ENCODE measurements around the gene ARHGAP42. TPM values are rescaled to one million over a fixed set of nuclear protein-coding genes. Genes with fewer than 3 reads are reported as not detected.

The ARHGAP42 gene
- polyA plus RNA-seq, 4 donors: 25.2 to 34.5 (median 30.0) TPM

GRCh38 chr11:100948936-100949335 is 261.8 kb downstream of the ARHGAP42 start:
- no peak for DNase-seq (ENCODE audit: low read depth in 4 of 4, low spot score in 3 of 4)

GRCh38 chr11:100949443-100949842 is 262.4 kb downstream of the ARHGAP42 start:
- DNase-seq (ENCODE audit: low read depth in 4 of 4, low spot score in 3 of 4): no peak

GRCh38 chr11:100955318-100955717 is 268.2 kb downstream of the ARHGAP42 start:
- DNase-seq (ENCODE audit: low read depth in 4 of 4, low spot score in 3 of 4): no peak

GRCh38 chr11:100956351-100956750 is 269.3 kb downstream of the ARHGAP42 start:
- DNase-seq (ENCODE audit: low read depth in 4 of 4, low spot score in 3 of 4): no peak

GRCh38 chr11:100957499-100957898 is 270.4 kb downstream of the ARHGAP42 start:
- DNase-seq (ENCODE audit: low read depth in 4 of 4, low spot score in 3 of 4): no peak

GRCh38 chr11:100961633-100962032 is 274.5 kb downstream of the ARHGAP42 start:
- DNase-seq (ENCODE audit: low read depth in 4 of 4, low spot score in 3 of 4): no peak

GRCh38 chr11:100963375-100963774 is 276.3 kb downstream of the ARHGAP42 start:
- DNase-seq (ENCODE audit: low read depth in 4 of 4, low spot score in 3 of 4): no peak

GRCh38 chr11:100964435-100964834 is 277.3 kb downstream of the ARHGAP42 start:
- no peak for DNase-seq (ENCODE audit: low read depth in 4 of 4, low spot score in 3 of 4)

GRCh38 chr11:100965346-100965745 is 278.3 kb downstream of the ARHGAP42 start:
- DNase-seq (ENCODE audit: low read depth in 4 of 4, low spot score in 3 of 4): no peak

- DNase-seq (ENCODE audit: low read depth in 4 of 4, low spot score in 3 of 4): no peak
Observed at GRCh38 chr11:100966366-100966765, 279.3 kb downstream of the ARHGAP42 start.

- no peak for DNase-seq (ENCODE audit: low read depth in 4 of 4, low spot score in 3 of 4)
Observed at GRCh38 chr11:100969008-100969407, 281.9 kb downstream of the ARHGAP42 start.

GRCh38 chr11:100970283-100971164 is 283.4 kb downstream of the ARHGAP42 start:
- no peak for DNase-seq (ENCODE audit: low read depth in 4 of 4, low spot score in 3 of 4)

- DNase-seq (ENCODE audit: low read depth in 4 of 4, low spot score in 3 of 4): no peak
Observed at GRCh38 chr11:100972046-100972445, 285.0 kb downstream of the ARHGAP42 start.

- DNase-seq (ENCODE audit: low read depth in 4 of 4, low spot score in 3 of 4): no peak
Observed at GRCh38 chr11:100978442-100978841, 291.4 kb downstream of the ARHGAP42 start.

- DNase-seq (ENCODE audit: low read depth in 4 of 4, low spot score in 3 of 4): no peak
Observed at GRCh38 chr11:100978939-100979338, 291.9 kb downstream of the ARHGAP42 start.

- peak in 2 of 4 donors; percentile 5 for DNase-seq (ENCODE audit: low read depth in 4 of 4, low spot score in 3 of 4)
Observed at GRCh38 chr11:100980156-100980555, 293.1 kb downstream of the ARHGAP42 start.

GRCh38 chr11:100981196-100981824 is 294.2 kb downstream of the ARHGAP42 start:
- DNase-seq (ENCODE audit: low read depth in 4 of 4, low spot score in 3 of 4): no peak

GRCh38 chr11:100984668-100985067 is 297.6 kb downstream of the ARHGAP42 start:
- DNase-seq (ENCODE audit: low read depth in 4 of 4, low spot score in 3 of 4): no peak

GRCh38 chr11:100990931-100991330 is 303.8 kb downstream of the ARHGAP42 start:
- DNase-seq (ENCODE audit: low read depth in 4 of 4, low spot score in 3 of 4): no peak

- DNase-seq (ENCODE audit: low read depth in 4 of 4, low spot score in 3 of 4): no peak
Observed at GRCh38 chr11:100991541-100991940, 304.5 kb downstream of the ARHGAP42 start.

- no peak for DNase-seq (ENCODE audit: low read depth in 4 of 4, low spot score in 3 of 4)
Observed at GRCh38 chr11:100994966-100995365, 307.9 kb downstream of the ARHGAP42 start.

- DNase-seq (ENCODE audit: low read depth in 4 of 4, low spot score in 3 of 4): no peak
Observed at GRCh38 chr11:100999756-101000155, 312.7 kb downstream of the ARHGAP42 start.
